Tibial nerve (tissue), 4 donors: ENCODE measurements around the gene FERMT3.

Experiments used
- EP300 ChIP-seq, 2 donors: sonication (generic); formaldehyde crosslinking; IDR thresholded peaks; one replicate each; pipeline ENCODE4 v1.6.1; 2017; ENCODE audit warnings: antibody characterized with exemption in 2 of 2, mild to moderate bottlenecking in 1 of 2
- POLR2A ChIP-seq, 2 donors: fragments of 450-650 bp; IDR thresholded peaks; one replicate each; pipeline ENCODE4 v1.6.1; 2017; ENCODE audit warnings: antibody characterized with exemption in 2 of 2, mild to moderate bottlenecking in 2 of 2, moderate library complexity in 2 of 2
- TF ChIP-seq, protein P1 (sequence below), 5 experiments: fragments of 200-600 bp in 3 of 5; fragments of 450-650 bp in 2 of 5; sonication (generic) in 3 of 5; IDR thresholded peaks; one replicate each; pipeline ENCODE4 v1.5.1; 2016 to 2019; ENCODE audit warnings: antibody characterized with exemption in 5 of 5, mild to moderate bottlenecking in 3 of 5, moderate library complexity in 2 of 5

DNA sequence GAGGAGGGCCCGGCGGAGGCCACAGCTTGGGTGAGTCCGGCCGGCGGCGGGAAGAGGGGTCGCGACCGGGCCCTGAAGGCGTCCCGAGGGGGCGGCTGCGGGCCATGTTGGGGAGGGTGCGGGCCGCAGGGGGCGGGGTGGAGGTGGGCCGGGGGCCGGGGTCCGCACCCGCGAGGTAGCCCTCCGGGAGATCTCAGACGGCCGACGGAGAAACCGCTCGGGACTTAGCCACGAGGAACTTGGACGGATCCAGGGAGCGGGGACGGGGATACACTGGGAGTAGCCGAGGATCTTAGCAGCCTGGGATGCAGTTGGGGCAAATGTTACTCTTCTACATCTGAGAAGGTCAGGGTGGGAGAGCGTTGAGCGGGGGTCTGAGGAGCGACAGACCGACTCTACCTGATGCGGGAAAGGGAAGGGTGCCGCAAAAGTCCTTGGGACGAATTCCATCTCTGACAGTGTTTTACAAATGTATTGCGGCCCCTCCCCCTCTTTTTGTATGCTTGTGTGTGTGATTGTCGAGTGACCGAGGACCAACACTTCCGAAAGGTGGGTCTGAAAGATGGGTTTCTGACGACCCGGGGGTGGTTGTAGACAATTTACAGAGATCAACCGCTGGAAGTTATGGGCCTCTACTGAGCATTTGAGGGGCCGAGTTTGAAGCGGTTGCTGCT is 19.9 kb upstream of the FERMT3 start:
- TF ChIP-seq, protein P1, sequence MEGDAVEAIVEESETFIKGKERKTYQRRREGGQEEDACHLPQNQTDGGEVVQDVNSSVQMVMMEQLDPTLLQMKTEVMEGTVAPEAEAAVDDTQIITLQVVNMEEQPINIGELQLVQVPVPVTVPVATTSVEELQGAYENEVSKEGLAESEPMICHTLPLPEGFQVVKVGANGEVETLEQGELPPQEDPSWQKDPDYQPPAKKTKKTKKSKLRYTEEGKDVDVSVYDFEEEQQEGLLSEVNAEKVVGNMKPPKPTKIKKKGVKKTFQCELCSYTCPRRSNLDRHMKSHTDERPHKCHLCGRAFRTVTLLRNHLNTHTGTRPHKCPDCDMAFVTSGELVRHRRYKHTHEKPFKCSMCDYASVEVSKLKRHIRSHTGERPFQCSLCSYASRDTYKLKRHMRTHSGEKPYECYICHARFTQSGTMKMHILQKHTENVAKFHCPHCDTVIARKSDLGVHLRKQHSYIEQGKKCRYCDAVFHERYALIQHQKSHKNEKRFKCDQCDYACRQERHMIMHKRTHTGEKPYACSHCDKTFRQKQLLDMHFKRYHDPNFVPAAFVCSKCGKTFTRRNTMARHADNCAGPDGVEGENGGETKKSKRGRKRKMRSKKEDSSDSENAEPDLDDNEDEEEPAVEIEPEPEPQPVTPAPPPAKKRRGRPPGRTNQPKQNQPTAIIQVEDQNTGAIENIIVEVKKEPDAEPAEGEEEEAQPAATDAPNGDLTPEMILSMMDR (IDR thresholded peaks at IDR 0.05) = no peak
- no peak for TF ChIP-seq EP300 (IDR thresholded peaks at IDR 0.05)
- TF ChIP-seq POLR2A (IDR thresholded peaks at IDR 0.05) = no peak
